HG02870 (cell line): ENCODE data around the gene USP51.
"Not testable (repeated sequence)": the region's sequence is repeated elsewhere in the genome, so short reads cannot be mapped to it uniquely, and the experiment has no call there.

Experiments used
- ATAC-seq: cut with Tn5 transposase; IDR thresholded peaks from one replicate; pipeline ENCODE4 v1.9.1; 2021; ENCODE audit warnings: mild to moderate bottlenecking, moderate library complexity; ENCODE audit not compliant: unreplicated experiment

The USP51 gene

DNA sequence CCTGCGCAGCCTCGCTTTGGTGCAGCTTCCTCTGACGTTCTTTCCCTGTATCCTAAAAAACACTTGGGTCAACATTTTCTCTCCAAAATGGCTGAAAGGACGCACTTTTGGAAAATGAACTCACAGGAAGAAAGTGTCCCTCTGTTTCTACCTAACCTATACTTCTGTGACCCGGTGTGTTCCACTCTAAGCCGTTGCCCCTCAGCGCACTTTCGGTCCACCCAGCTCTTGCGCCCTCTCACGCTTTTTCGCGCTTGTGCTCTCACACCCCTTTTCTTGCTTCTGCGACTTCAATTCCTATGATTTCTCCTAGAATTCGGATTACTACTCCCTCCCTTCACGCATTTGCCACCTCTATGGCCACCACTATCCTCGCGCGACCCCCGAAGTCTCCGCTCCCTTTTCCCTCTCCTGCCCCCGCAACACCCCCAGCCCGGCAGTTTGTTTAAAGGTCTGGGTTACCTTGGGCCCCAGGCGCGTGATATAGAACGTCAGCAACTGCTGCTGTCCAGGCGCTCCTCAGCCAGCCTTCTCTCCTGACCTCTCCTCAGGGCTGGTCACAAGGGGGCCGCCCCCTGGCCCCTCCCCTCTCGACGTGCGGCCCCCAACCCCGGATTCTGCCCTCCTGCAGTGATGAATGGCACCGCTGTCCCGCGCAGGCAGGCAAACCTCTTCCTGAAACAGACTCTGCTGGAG, at the start of gene USP51:
USP51 (minus strand) TSS at position 535 of the 696 bp plus-strand sequence. CDS start 909 bp downstream, outside the sequence.
- ATAC-seq, result peak; percentile 47

DNA sequence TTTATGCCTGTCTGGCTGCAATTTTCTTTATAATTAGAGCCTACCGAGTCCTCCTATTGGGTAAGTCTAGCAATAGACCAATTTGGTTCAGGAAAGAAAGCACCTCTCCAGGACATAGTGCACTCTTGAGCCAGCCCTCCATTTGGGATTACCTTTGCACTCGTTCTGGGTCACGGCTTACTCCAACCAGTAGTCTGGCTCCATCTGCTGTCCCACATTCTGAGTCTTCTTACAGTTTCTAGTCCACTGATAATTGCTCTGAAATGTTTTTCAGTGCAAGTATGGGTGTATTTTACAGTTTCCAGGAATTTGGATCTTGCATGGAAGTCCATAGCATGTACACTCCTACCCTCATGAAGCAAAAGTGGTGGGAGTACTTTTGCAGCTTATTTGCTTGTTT, 34.8 kb upstream of the USP51 start:
- no peak for ATAC-seq

GRCh38 chrX:55523356-55523755, 33.7 kb upstream of the USP51 start:
- ATAC-seq, result no peak

GRCh38 chrX:55522596-55523276, 33.1 kb upstream of the USP51 start:
- ATAC-seq, result no peak

- no peak for ATAC-seq
Measured at GRCh38 chrX:55521687-55522086, 32.0 kb upstream of the USP51 start.

DNA sequence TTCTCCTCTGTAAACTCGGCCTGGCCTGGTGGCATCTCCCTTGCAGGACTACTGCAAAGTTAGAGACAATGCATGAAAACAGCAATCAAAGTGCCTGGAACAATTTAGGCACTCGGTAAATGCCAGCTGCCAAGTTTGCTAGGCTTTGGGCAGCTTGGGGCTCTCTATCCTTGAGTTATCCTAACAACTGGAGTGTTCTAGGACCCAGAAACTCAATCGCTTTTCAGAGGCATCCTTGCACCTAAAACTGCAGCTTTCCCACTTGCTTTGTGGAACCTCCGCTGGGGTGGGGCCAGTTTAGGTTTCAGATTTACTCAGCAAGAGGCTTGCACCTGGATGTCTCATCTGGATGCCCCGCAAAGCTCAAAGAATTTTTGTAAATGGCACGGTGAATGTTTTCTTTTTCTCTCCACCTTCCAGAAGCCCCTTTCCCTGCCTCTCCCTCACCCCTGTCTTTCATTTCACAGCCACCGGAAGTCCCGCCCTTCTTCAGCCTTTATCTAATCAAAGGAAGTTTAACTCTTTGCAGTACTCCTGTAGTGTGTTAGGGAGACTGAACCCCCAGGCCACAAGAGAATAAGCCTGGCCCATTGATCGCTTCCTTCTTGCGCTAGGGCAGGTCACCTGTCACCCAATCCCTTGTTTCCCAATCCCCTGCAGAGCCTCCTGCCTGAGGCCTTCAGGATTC, 27.3 kb upstream of the USP51 start:
- not testable (repeated sequence) for ATAC-seq

DNA sequence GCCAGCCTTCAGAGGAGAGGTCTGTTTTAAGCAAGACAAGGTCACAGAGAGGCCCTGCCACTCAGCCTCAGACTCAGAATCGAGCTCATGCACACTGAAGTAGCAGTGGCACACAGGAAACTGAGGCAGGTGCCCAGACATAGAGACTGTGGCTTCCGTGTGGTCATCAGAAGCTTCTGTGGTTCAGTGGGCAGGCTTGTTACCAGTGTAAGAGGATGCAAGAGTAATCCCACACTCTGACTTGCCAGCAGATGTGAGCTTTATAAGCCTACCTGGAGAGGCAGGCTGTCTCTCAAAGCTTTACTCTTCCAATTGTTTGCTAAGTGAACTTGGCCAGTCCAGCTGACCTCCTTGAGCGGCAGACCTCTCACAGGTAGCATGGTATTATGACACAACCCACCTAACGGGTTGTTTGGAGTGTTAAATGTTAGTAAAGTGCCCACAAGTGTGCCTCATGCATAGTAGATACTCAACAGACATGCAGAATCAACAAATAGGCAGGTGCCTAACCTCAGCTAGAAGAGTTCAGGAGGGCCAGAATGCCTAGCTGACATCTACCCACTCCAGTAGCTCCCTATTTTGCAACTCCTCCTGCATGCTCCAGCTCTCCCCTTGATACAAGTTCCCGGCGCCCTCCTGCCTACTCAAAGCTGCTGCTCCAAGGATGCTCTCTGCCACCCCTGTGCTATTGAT, 23.5 kb upstream of the USP51 start:
- ATAC-seq, result not testable (repeated sequence)

DNA sequence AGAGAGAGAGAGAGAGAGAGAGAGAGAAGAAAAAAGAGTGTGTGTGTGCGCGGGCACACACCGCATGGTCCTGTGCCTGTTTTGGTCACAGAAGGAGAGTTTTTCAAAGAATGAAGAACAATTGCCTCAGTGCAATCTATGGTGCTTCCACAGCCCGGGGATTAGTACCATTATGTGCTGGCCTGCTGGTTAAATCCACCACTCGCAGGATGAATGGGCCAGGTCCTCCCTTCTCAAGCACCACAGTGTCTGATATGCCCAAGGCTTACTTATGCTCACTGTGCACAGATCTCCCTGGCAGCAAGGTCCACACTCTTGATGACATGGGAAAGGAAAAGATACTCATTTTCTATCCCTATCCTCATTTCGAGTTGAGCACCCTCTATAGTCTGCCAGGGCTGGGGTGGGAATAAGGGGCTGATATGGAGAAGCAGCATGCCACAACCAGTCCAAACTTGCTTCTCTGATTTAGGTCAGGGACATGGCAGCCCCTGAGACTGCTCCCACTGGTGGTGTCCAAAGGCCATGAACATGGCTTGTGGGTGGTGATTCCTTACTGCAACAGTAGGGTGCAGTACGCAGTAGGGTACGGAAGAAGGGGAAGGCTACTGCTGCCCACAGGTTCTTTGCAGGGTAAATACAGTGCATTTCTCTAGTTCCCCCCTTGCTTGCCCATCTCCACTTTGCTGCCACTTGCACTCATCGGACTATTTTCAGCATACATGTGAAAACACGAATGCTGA, 18.9 kb upstream of the USP51 start:
- not testable (repeated sequence) for ATAC-seq

GRCh38 chrX:55507699-55508098, 18.1 kb upstream of the USP51 start:
- ATAC-seq, result not testable (repeated sequence)

GRCh38 chrX:55507010-55507409, 17.4 kb upstream of the USP51 start:
- ATAC-seq, result not testable (repeated sequence)

- ATAC-seq, result no peak
Measured at GRCh38 chrX:55490974-55491373, 1.3 kb upstream of the USP51 start.

GRCh38 chrX:55490121-55490520, 473 bp upstream of the USP51 start:
- ATAC-seq, result no peak

DNA sequence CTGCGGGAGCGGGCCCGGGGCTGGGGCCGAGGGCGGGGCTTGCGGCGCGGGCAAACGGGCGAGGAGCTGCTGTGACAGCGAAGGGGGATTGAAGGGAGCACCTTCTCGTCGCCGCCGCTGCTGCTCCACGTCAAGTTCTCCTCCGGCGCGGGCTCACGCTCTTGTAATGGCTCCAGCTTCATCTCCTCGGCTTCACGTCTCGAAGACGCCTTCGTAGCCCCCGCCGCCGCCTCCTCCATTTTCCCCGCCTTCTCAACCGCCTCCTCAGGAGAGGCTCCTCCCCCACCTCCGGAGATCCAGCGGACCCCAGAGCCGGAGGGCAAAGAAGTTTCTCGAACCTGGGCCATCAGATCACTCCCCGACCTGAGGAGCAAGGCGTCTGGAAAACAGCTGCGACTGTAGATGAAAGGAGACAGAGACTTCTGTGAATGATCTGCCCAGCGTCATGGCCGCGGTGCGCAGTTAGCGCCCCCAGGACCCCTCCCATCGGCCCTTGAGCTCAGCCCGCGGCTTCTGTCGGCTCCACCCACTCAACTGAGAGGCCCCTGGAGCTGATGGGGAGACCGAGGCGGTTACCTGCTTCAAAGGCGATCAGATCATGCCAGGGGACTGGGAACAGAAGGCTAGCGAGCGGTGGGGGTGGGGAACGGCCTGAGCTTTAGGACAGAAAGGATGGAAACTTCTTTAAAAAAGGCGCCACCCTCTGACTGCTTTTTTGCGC, 895 bp downstream of the USP51 start:
- ATAC-seq, result peak; percentile 52

DNA sequence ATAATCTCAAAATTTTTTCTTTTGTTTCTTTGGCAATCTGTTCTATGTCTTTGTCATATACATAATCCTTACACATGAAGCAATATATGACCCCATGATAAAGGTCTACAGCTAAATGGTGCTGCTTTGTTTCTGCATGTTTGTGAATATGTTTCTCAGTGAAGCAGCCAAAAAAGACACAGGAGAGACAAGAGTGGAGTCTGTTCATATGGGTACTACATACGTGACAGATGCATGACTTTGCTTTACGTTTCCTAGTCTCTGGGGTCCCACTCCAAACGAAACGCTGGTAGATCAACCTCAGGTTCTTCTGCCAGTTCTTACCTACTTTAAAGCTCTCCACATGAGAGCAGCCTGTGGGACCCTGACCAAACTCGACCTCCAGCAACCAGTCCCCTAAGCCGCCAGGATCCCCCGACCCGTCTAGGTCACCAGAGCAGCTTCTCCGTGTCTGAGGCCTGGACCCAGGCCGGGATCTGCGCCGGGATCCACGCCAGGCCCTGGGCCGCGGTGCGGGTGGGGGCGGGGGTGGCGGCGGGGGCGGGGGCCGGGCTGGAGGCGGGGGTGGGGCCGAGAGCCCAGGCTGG, 1.5 kb downstream of the USP51 start:
- peak; percentile 10 for ATAC-seq

- no peak for ATAC-seq
Measured at GRCh38 chrX:55487143-55487542, 2.5 kb downstream of the USP51 start.

DNA sequence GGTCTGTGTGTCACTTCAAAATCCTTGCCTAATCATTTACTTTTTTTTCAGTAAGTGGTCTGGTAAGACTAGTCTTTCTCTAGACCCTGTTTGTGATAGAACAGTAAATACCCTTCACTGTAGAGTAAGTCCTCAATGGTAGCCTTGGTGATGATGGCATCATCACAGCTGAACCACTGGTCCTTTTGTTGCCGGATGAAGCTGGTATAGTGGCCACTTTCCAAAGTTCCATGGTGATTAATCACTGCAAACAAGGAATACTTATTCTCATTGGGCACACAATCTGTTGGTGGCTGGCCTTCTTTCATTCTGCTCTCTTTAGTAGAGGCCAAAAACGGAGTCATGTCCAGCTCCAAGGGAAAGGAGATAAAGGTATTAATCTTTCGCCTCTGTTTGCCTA, 2.9 kb downstream of the USP51 start:
- ATAC-seq, result no peak

- no peak for ATAC-seq
Measured at GRCh38 chrX:55484948-55485347, 4.7 kb downstream of the USP51 start.

- ATAC-seq, result no peak
Measured at GRCh38 chrX:55480390-55481062, 9.1 kb downstream of the USP51 start.

DNA sequence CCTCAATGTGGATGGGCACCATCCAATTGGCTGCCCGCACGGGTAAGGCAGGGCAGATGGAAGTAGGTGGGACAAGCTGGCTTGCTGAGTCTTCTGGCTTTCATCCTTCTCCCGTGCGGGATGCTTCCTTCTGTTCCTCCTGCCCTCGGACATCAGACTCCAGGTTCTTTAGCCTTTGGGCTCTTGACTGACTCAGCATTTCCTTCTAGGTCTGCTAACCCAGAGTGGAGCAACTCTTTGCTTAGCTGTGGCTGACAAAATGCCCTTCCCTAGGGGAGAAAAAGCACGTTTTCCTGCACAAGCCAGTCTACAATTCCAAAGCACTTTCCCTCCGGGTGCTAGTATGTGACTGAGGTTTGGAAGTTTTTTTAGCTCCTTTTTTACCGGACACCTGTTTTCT, 9.7 kb downstream of the USP51 start:
- not testable (repeated sequence) for ATAC-seq
